ENCODE data around the gene PSD. TPM values are rescaled to one million over a fixed set of nuclear protein-coding genes. Genes with fewer than 3 reads are reported as not detected.

PSD gene
- total and polyA plus RNA-seq, 2 donors (not counting 1 experiment from before 2014, with no cell fraction given), result 0.07 to 5.3 TPM

DNA sequence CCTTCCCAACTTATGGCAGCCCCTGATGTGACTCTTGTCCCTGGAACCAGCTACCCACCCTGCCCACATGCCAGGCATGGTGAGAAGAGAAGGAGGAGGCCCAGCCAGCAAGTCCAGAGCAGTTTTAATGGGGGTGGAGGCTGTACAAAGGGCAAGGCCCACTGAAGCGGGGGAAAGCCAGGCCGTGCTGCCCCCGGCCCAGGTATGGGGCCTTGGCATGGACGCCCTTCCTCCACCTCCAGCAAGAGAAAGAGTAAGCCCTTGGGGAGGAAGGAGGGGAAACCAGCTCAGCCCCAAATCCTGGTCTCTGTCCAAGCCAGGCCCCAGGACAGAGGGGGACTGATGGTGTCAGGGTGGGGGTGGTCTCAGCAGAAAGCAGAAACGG lies 16.1 kb downstream of the PSD start:
- H3K4me1 ChIP-seq (ENCODE audit: control insufficient read depth, extremely low read depth, insufficient read depth, low read length), result peaks cover 4% of the 10 kb centered on the region
- no peak overlapping the region for H3K27ac ChIP-seq (ENCODE audit: insufficient read depth, low read length)
- H3K4me2 ChIP-seq (ENCODE audit: extremely low read depth, insufficient read depth, low read length), result no peak overlapping the region
- no peaks in the 10 kb centered on the region for H3K79me2 ChIP-seq (ENCODE audit: control insufficient read depth, insufficient read depth, low read length)
- DNase-seq (ENCODE audit: low read depth in 2 of 2), result no peak
- H3K9ac ChIP-seq (ENCODE audit: insufficient read depth, low read length), result no peak overlapping the region
- no peak for TF ChIP-seq EZH2 (IDR thresholded peaks at IDR 0.05; ENCODE audit: low read length, missing control alignments)
- no peak for TF ChIP-seq CTCF (conservative IDR thresholded peaks at IDR 0.05 in 1 of 2, IDR thresholded peaks at IDR 0.05 in 1 of 2; ENCODE audit: low read depth in 1 of 2, low read length in 2 of 2)
- H3K4me3 ChIP-seq (replicated peaks in 1 of 4; ENCODE audit: control extremely low read depth in 1 of 4, insufficient read depth in 1 of 4, low read depth in 3 of 4, low read length in 4 of 4), result no peak overlapping the region
- peaks cover 2% of the 10 kb centered on the region for H3K27me3 ChIP-seq (ENCODE audit: control insufficient read depth, insufficient read depth, low read length)
- peaks cover 6% of the 10 kb centered on the region for H3K36me3 ChIP-seq (ENCODE audit: control insufficient read depth, insufficient read depth, low read length)
- no peaks in the 10 kb centered on the region for H4K20me1 ChIP-seq (ENCODE audit: control insufficient read depth, extremely low read depth, insufficient read depth, low read length)
- no peaks in the 10 kb centered on the region for H3K9me3 ChIP-seq (ENCODE audit: control insufficient read depth, insufficient read depth, low read depth, low read length)
- no peak overlapping the region for H2AFZ ChIP-seq (ENCODE audit: low read length)

DNA sequence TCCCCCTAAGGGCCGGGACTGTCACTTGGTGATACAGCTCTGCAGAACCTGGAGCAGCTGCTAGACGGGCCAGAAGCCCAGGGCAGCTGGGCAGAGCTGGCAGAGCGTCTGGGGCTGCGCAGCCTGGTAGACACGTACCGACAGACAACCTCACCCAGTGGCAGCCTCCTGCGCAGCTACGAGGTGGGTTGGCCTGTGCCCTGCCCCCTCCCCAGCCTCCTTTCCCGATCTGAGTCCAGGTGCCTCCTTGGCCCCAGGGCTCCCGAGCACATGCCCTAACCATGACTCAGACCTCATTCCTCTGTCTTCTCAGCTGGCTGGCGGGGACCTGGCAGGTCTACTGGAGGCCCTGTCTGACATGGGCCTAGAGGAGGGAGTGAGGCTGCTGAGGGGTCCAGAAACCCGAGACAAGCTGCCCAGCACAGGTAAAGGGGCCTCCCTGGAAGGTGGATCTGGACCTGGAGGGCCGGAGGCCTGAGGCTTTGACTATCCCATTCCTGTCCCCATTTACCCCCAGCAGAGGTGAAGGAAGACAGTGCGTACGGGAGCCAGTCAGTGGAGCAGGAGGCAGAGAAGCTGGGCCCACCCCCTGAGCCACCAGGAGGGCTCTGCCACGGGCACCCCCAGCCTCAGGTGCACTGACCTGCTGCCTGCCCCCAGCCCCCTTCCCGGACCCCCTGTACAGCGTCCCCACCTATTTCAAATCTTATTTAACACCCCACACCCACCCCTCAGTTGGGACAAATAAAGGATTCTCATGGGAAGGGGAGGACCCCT lies 16.7 kb downstream of the PSD start:
- H3K4me3 ChIP-seq (replicated peaks in 1 of 4; ENCODE audit: control extremely low read depth in 1 of 4, insufficient read depth in 1 of 4, low read depth in 3 of 4, low read length in 4 of 4), result no peak overlapping the region
- H3K36me3 ChIP-seq (ENCODE audit: control insufficient read depth, insufficient read depth, low read length), result peaks cover 6% of the 10 kb centered on the region
- H3K9ac ChIP-seq (ENCODE audit: insufficient read depth, low read length), result no peak overlapping the region
- no peaks in the 10 kb centered on the region for H3K9me3 ChIP-seq (ENCODE audit: control insufficient read depth, insufficient read depth, low read depth, low read length)
- H2AFZ ChIP-seq (ENCODE audit: low read length), result no peak overlapping the region
- H3K4me1 ChIP-seq (ENCODE audit: control insufficient read depth, extremely low read depth, insufficient read depth, low read length), result peaks cover 4% of the 10 kb centered on the region
- TF ChIP-seq CTCF (conservative IDR thresholded peaks at IDR 0.05 in 1 of 2, IDR thresholded peaks at IDR 0.05 in 1 of 2; ENCODE audit: low read depth in 1 of 2, low read length in 2 of 2) (no peak), EZH2 (IDR thresholded peaks at IDR 0.05; ENCODE audit: low read length, missing control alignments) (no peak)
- no peaks in the 10 kb centered on the region for H3K27me3 ChIP-seq (ENCODE audit: control insufficient read depth, insufficient read depth, low read length)
- H3K4me2 ChIP-seq (ENCODE audit: extremely low read depth, insufficient read depth, low read length), result no peak overlapping the region
- H3K79me2 ChIP-seq (ENCODE audit: control insufficient read depth, insufficient read depth, low read length), result no peaks in the 10 kb centered on the region
- H3K27ac ChIP-seq (ENCODE audit: insufficient read depth, low read length), result no peak overlapping the region
- no peaks in the 10 kb centered on the region for H4K20me1 ChIP-seq (ENCODE audit: control insufficient read depth, extremely low read depth, insufficient read depth, low read length)
- DNase-seq (ENCODE audit: low read depth in 2 of 2), result peak in 1 of 2 donors; percentile 62

- Histone ChIP-seq H3K79me2 (ENCODE audit: control insufficient read depth, insufficient read depth, low read length) (no peaks in the 10 kb centered on the region), H3K27ac (ENCODE audit: insufficient read depth, low read length) (no peak overlapping the region), H3K4me1 (ENCODE audit: control insufficient read depth, extremely low read depth, insufficient read depth, low read length) (peaks cover 4% of the 10 kb centered on the region), H3K9ac (ENCODE audit: insufficient read depth, low read length) (no peak overlapping the region), H3K9me3 (ENCODE audit: control insufficient read depth, insufficient read depth, low read depth, low read length) (no peaks in the 10 kb centered on the region), H2AFZ (ENCODE audit: low read length) (no peak overlapping the region), H3K4me2 (ENCODE audit: extremely low read depth, insufficient read depth, low read length) (no peak overlapping the region), H3K36me3 (ENCODE audit: control insufficient read depth, insufficient read depth, low read length) (peaks cover 6% of the 10 kb centered on the region), H4K20me1 (ENCODE audit: control insufficient read depth, extremely low read depth, insufficient read depth, low read length) (no peaks in the 10 kb centered on the region), H3K27me3 (ENCODE audit: control insufficient read depth, insufficient read depth, low read length) (no peaks in the 10 kb centered on the region), H3K4me3 (replicated peaks in 1 of 4; ENCODE audit: control extremely low read depth in 1 of 4, insufficient read depth in 1 of 4, low read depth in 3 of 4, low read length in 4 of 4) (no peak overlapping the region)
- TF ChIP-seq CTCF (conservative IDR thresholded peaks at IDR 0.05 in 1 of 2, IDR thresholded peaks at IDR 0.05 in 1 of 2; ENCODE audit: low read depth in 1 of 2, low read length in 2 of 2) (no peak), EZH2 (IDR thresholded peaks at IDR 0.05; ENCODE audit: low read length, missing control alignments) (no peak)
- DNase-seq (ENCODE audit: low read depth in 2 of 2), result no peak
Observed at GRCh38 chr10:102401342-102401654, 17.3 kb downstream of the PSD start.
